WERI-Rb-1 (cell line): ENCODE data around the gene SDCCAG8.
A peak's percentile ranks its signal among the peaks of the same experiment; 100 is the strongest.

Experiments
- DNase-seq: peaks from one replicate; pipeline ENCODE4 v3.0.0-alpha.2; 2020
- H3K27ac ChIP-seq: fragments of 250-450 bp; sonication (Bioruptor Pico); 2 replicates; pipeline ENCODE4 v1.5.1; 2020; ENCODE audit warnings: mild to moderate bottlenecking, moderate library complexity
- H3K27me3 ChIP-seq: fragments of 250-450 bp; sonication (Bioruptor Pico); 2 replicates; pipeline ENCODE4 v1.5.1; 2021; ENCODE audit warnings: mild to moderate bottlenecking, low read depth, moderate library complexity; ENCODE audit not compliant: insufficient read depth, severe bottlenecking
- H3K36me3 ChIP-seq: fragments of 250-450 bp; sonication (Bioruptor Pico); 2 replicates; pipeline ENCODE4 v1.5.1; 2020; ENCODE audit warnings: mild to moderate bottlenecking, moderate library complexity
- H3K4me3 ChIP-seq: 2 replicates; pipeline ENCODE4 v1.5.1; 2011; ENCODE audit warnings: low read depth, mild to moderate bottlenecking, control low read depth, low read length
- H3K9me3 ChIP-seq: fragments of 250-450 bp; sonication (Bioruptor Pico); 2 replicates; pipeline ENCODE4 v1.5.1; 2021; ENCODE audit warnings: mild to moderate bottlenecking, moderate library complexity; ENCODE audit not compliant: severe bottlenecking
- CTCF ChIP-seq: IDR thresholded peaks from 2 replicates; pipeline ENCODE4 v1.5.1; 2011; ENCODE audit warnings: low read depth, mild to moderate bottlenecking, control low read depth, inconsistent platforms, low read length

SDCCAG8 gene

GRCh38 chr1:243499711-243500110 lies 243.9 kb downstream of the SDCCAG8 start:
- Histone ChIP-seq H3K4me3 (no peak overlapping the region), H3K27ac (no peak overlapping the region), H3K9me3 (no peaks in the 10 kb centered on the region)

GRCh38 chr1:243500512-243500911 lies 244.7 kb downstream of the SDCCAG8 start:
- peak; percentile 61 for DNase-seq
- H3K4me3 ChIP-seq = no peak overlapping the region
- peaks cover 28% of the 10 kb centered on the region for H3K36me3 ChIP-seq
- no peaks in the 10 kb centered on the region for H3K9me3 ChIP-seq
- H3K27me3 ChIP-seq = no peaks in the 10 kb centered on the region
- no peak for TF ChIP-seq CTCF
- no peak overlapping the region for H3K27ac ChIP-seq

More at GRCh38 chr1:243499711-243500110, 243.9 kb downstream of the SDCCAG8 start:
- H3K36me3 ChIP-seq = peaks cover 20% of the 10 kb centered on the region; the same call in 1 of the 2 replicates
- TF ChIP-seq CTCF = no peak
- H3K27me3 ChIP-seq = no peaks in the 10 kb centered on the region
- no peak for DNase-seq

GRCh38 chr1:243501002-243501401 lies 245.2 kb downstream of the SDCCAG8 start:
- no peak overlapping the region for H3K4me3 ChIP-seq
- H3K36me3 ChIP-seq = peaks cover 33% of the 10 kb centered on the region
- H3K27me3 ChIP-seq = no peaks in the 10 kb centered on the region
- TF ChIP-seq CTCF = no peak
- H3K9me3 ChIP-seq = no peaks in the 10 kb centered on the region
- H3K27ac ChIP-seq = no peak overlapping the region
- DNase-seq = no peak

- Histone ChIP-seq H3K27me3 (no peaks in the 10 kb centered on the region), H3K9me3 (no peaks in the 10 kb centered on the region), H3K36me3 (peaks cover 33% of the 10 kb centered on the region), H3K27ac (no peak overlapping the region), H3K4me3 (no peak overlapping the region)
- DNase-seq = no peak
- TF ChIP-seq CTCF = no peak
These were observed 247.3 kb downstream of the SDCCAG8 start for GRCh38 chr1:243503155-243503554.

GRCh38 chr1:243505986-243506689 lies 250.3 kb downstream of the SDCCAG8 start:
- Histone ChIP-seq H3K9me3 (no peaks in the 10 kb centered on the region), H3K27ac (no peak overlapping the region), H3K4me3 (no peak overlapping the region), H3K36me3 (peaks cover 46% of the 10 kb centered on the region), H3K27me3 (no peaks in the 10 kb centered on the region)
- no peak for DNase-seq
- TF ChIP-seq CTCF = no peak
